ENCODE results near the gene MYPOP. TPM values are rescaled to one million over a fixed set of nuclear protein-coding genes. Genes with fewer than 3 reads are reported as not detected.

Gene MYPOP, protein sequence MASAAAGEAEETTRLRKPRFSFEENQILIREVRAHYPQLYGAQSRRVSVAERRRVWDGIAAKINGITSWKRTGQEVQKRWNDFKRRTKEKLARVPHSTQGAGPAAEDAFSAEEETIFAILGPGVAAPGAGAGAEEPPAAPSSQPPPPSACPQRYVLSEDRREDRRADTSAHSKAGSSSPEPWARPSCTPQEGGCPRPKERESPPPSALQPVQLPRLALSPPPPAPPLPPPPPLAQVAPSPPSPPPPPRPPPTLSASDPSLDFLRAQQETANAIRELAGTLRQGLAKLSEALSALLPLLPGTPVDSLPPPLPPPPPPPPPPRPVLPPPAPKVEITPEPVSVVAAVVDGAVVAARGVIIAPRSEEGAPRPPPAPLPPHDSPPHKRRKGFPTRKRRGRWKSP
- total RNA-seq (2014; rRNA removed; shearing (Covaris generic); ENCODE audit: low replicate concordance): 5.3 and 6.8 TPM in 2 replicates

- peak within 1 kb of the TSS; percentile 99 for H3K9ac ChIP-seq (ENCODE audit: low read length)
- no peaks in the 10 kb centered on the region for H3K27me3 ChIP-seq (ENCODE audit: low read length)
- peaks cover 8% of the 10 kb centered on the region; the same call in 1 of the 2 replicates for H3K36me3 ChIP-seq (ENCODE audit: insufficient read depth, low read length)
- no peaks in the 10 kb centered on the region for H4K20me1 ChIP-seq (ENCODE audit: insufficient read depth, low read depth, low read length)
- H3K4me2 ChIP-seq (ENCODE audit: low read depth, low read length, poor library complexity, severe bottlenecking): peak within 1 kb of the TSS; percentile 85
- H3K4me3 ChIP-seq (ENCODE audit: low read length): peak within 1 kb of the TSS; percentile 100
- H3K79me2 ChIP-seq (ENCODE audit: low read length): peaks cover 26% of the 10 kb centered on the region
- peak within 1 kb of the TSS; percentile 62 for H3K27ac ChIP-seq (ENCODE audit: low read length)
- no peaks in the 10 kb centered on the region for H3K9me2 ChIP-seq (replicated peaks; ENCODE audit: insufficient read depth, low read length)
- H3K4me1 ChIP-seq (ENCODE audit: low read length): peaks cover 20% of the 10 kb centered on the region
- peak within 1 kb of the TSS; percentile 93 for H2AFZ ChIP-seq (ENCODE audit: low read length)
- H3K9me3 ChIP-seq (ENCODE audit: low read length): no peaks in the 10 kb centered on the region
- DNase-seq: peak; percentile 64
Observed at GRCh38 chr19:45901912-45902650, at the start of gene MYPOP. MYPOP (minus strand) TSS chr19:45902613; CDS start chr19:45901773, 840 bp downstream.

DNA sequence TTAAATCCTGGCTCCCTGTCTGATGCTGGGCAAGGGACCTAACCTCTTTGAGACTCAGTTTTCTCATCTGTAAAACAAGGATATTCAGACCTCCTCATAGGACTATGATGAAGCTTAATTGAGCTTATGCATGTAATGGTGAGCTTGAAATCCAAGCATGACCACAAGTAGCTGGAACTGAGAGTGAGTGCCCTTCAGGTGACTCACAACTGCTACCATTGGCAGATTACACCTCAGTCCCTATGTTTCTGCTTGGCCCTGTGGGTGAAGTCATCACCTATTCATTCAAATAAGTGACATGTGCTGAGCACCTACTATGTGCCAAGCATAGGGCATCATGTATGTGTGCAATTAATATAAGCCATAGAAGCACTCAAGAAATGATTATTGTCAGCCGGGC is 45.5 kb upstream of the MYPOP start:
- Histone ChIP-seq H3K27ac (ENCODE audit: low read length) (no peak overlapping the region), H3K27me3 (ENCODE audit: low read length) (no peaks in the 10 kb centered on the region), H3K4me3 (ENCODE audit: low read length) (no peak overlapping the region), H3K4me1 (ENCODE audit: low read length) (no peaks in the 10 kb centered on the region), H2AFZ (ENCODE audit: low read length) (no peak overlapping the region), H3K9me2 (replicated peaks; ENCODE audit: insufficient read depth, low read length) (no peaks in the 10 kb centered on the region), H3K9me3 (ENCODE audit: low read length) (no peaks in the 10 kb centered on the region), H4K20me1 (ENCODE audit: insufficient read depth, low read depth, low read length) (no peaks in the 10 kb centered on the region), H3K36me3 (ENCODE audit: insufficient read depth, low read length) (no peaks in the 10 kb centered on the region), H3K4me2 (ENCODE audit: low read depth, low read length, poor library complexity, severe bottlenecking) (no peak overlapping the region), H3K79me2 (ENCODE audit: low read length) (no peaks in the 10 kb centered on the region), H3K9ac (ENCODE audit: low read length) (no peak overlapping the region)
- DNase-seq: no peak

DNA sequence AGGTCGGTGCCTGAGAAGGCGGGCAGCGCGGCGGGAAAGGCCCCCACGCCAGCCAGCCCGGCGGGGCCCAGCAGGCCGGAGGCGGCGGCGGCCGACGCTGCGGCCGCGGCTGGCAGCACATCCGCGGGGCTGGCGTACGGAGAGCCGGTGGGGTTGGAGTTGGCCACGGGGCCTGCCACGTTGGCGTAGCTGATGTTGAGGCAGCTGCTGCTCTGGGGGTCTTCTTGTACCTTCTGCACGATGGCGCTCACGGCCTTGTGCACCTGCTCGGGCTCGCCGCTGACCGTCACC is 38.0 kb upstream of the MYPOP start:
- H3K4me1 ChIP-seq (ENCODE audit: low read length): no peaks in the 10 kb centered on the region; the same call in 1 of the 2 replicates
- H2AFZ ChIP-seq (ENCODE audit: low read length): no peak overlapping the region
- H3K9ac ChIP-seq (ENCODE audit: low read length): no peak overlapping the region
- DNase-seq: no peak
- H3K9me2 ChIP-seq (replicated peaks; ENCODE audit: insufficient read depth, low read length): no peaks in the 10 kb centered on the region
- no peaks in the 10 kb centered on the region for H4K20me1 ChIP-seq (ENCODE audit: insufficient read depth, low read depth, low read length)
- H3K9me3 ChIP-seq (ENCODE audit: low read length): no peaks in the 10 kb centered on the region; the same call in 1 of the 2 replicates
- no peaks in the 10 kb centered on the region for H3K79me2 ChIP-seq (ENCODE audit: low read length)
- no peaks in the 10 kb centered on the region for H3K36me3 ChIP-seq (ENCODE audit: insufficient read depth, low read length)
- no peaks in the 10 kb centered on the region for H3K27me3 ChIP-seq (ENCODE audit: low read length)
- no peak overlapping the region for H3K4me2 ChIP-seq (ENCODE audit: low read depth, low read length, poor library complexity, severe bottlenecking)
- H3K4me3 ChIP-seq (ENCODE audit: low read length): no peak overlapping the region
- no peak overlapping the region for H3K27ac ChIP-seq (ENCODE audit: low read length)

DNA sequence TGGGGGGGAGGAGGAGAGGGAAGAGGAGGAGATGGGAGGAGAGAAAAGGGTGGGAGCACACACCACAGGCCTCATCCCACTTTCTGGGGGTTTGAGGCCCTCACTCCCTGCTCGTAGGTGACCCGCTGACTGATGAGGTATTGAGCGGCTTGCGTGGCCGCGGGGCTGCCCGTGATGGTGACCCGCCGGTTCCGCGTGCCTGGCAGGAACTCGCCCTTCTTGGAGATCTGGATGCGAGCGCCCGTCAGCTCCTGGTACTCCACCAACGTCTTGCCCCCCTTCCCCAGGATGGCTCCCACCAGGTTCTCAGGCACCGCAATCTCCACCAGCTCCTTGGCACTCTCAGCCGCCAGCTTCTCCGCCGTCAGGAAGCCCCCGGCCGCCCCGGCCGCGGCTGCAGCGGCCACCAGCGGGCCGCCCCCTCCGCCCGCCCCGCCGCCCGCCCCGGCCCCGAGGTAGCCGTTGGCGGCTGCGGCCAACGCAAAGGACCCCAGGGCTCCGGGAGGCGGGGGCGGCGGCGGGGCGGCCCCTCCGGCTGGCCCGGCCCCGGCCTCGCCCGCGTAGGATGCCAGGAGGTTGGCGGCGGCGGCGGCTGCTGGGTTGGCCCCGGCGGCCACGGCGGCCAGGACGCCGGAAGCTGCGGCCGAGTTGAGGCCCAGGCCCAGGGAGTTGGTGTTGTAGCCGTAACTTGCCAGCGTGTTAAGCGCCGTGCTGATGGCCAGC is 37.5 kb upstream of the MYPOP start:
- no peak overlapping the region for H3K4me3 ChIP-seq (ENCODE audit: low read length)
- no peaks in the 10 kb centered on the region for H3K9me2 ChIP-seq (replicated peaks; ENCODE audit: insufficient read depth, low read length)
- H3K27ac ChIP-seq (ENCODE audit: low read length): no peak overlapping the region
- H3K4me1 ChIP-seq (ENCODE audit: low read length): no peaks in the 10 kb centered on the region; the same call in 1 of the 2 replicates
- H3K4me2 ChIP-seq (ENCODE audit: low read depth, low read length, poor library complexity, severe bottlenecking): no peak overlapping the region
- H3K9me3 ChIP-seq (ENCODE audit: low read length): no peaks in the 10 kb centered on the region; the same call in 1 of the 2 replicates
- H3K79me2 ChIP-seq (ENCODE audit: low read length): no peaks in the 10 kb centered on the region
- H3K27me3 ChIP-seq (ENCODE audit: low read length): no peaks in the 10 kb centered on the region
- H3K9ac ChIP-seq (ENCODE audit: low read length): no peak overlapping the region
- no peak for DNase-seq
- H3K36me3 ChIP-seq (ENCODE audit: insufficient read depth, low read length): no peaks in the 10 kb centered on the region
- no peak overlapping the region for H2AFZ ChIP-seq (ENCODE audit: low read length)
- H4K20me1 ChIP-seq (ENCODE audit: insufficient read depth, low read depth, low read length): no peaks in the 10 kb centered on the region

GRCh38 chr19:45938733-45939319 is 36.4 kb upstream of the MYPOP start:
- H2AFZ ChIP-seq (ENCODE audit: low read length): peak overlapping the region; percentile 12; the same call in 1 of the 2 replicates
- H4K20me1 ChIP-seq (ENCODE audit: insufficient read depth, low read depth, low read length): no peaks in the 10 kb centered on the region
- H3K36me3 ChIP-seq (ENCODE audit: insufficient read depth, low read length): no peaks in the 10 kb centered on the region
- no peak overlapping the region for H3K4me3 ChIP-seq (ENCODE audit: low read length)
- no peaks in the 10 kb centered on the region for H3K27me3 ChIP-seq (ENCODE audit: low read length)
- H3K27ac ChIP-seq (ENCODE audit: low read length): no peak overlapping the region
- H3K79me2 ChIP-seq (ENCODE audit: low read length): no peaks in the 10 kb centered on the region
- no peaks in the 10 kb centered on the region; the same call in 1 of the 2 replicates for H3K9me3 ChIP-seq (ENCODE audit: low read length)
- H3K4me2 ChIP-seq (ENCODE audit: low read depth, low read length, poor library complexity, severe bottlenecking): no peak overlapping the region
- no peak overlapping the region for H3K9ac ChIP-seq (ENCODE audit: low read length)
- H3K4me1 ChIP-seq (ENCODE audit: low read length): no peaks in the 10 kb centered on the region; the same call in 1 of the 2 replicates
- H3K9me2 ChIP-seq (replicated peaks; ENCODE audit: insufficient read depth, low read length): no peaks in the 10 kb centered on the region
- DNase-seq: peak; percentile 58

GRCh38 chr19:45935267-45935666 is 32.9 kb upstream of the MYPOP start:
- H3K4me2 ChIP-seq (ENCODE audit: low read depth, low read length, poor library complexity, severe bottlenecking): no peak overlapping the region
- H2AFZ ChIP-seq (ENCODE audit: low read length): no peak overlapping the region

DNA sequence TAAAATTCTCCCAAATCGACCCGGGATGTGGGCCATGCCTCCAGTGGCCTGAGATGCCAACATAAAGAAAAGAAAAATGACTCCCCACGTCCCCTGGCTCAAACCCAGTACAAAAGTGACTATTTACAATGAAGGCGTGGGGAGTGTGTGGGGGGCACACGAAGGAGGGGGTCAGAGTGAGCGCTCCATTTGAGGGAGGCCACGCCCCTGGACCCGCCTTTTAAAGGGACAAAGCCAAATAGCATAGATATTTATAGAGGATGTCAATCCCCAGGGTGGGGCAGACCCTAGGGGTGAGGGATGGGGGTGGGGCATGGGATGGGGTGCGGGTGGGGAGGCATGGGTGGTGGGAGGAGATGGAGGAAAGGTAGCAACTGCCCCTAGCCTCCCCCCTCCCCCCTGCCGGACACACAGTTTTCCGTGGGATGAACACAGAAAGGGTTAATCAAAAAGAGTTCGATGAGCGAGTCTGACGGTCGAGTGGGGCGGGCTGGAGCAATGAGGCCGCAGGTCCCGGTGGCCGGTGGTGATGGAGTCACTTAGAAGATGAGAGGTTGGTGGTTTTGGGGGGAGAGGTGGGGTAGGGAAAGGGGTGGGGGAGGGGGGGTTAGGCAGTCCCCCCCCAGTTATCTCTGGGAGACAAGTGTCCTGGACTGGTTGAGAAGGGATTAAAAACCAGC is 32.3 kb upstream of the MYPOP start:
- no peak overlapping the region for H3K9ac ChIP-seq (ENCODE audit: low read length)
- H3K9me2 ChIP-seq (replicated peaks; ENCODE audit: insufficient read depth, low read length): no peaks in the 10 kb centered on the region
- H3K4me1 ChIP-seq (ENCODE audit: low read length): no peaks in the 10 kb centered on the region; the same call in 1 of the 2 replicates
- H3K27ac ChIP-seq (ENCODE audit: low read length): no peak overlapping the region
- no peaks in the 10 kb centered on the region for H4K20me1 ChIP-seq (ENCODE audit: insufficient read depth, low read depth, low read length)
- no peak for DNase-seq
- H3K36me3 ChIP-seq (ENCODE audit: insufficient read depth, low read length): no peaks in the 10 kb centered on the region
- H3K27me3 ChIP-seq (ENCODE audit: low read length): no peaks in the 10 kb centered on the region
- no peaks in the 10 kb centered on the region; the same call in 1 of the 2 replicates for H3K9me3 ChIP-seq (ENCODE audit: low read length)
- H2AFZ ChIP-seq (ENCODE audit: low read length): no peak overlapping the region
- H3K4me2 ChIP-seq (ENCODE audit: low read depth, low read length, poor library complexity, severe bottlenecking): no peak overlapping the region
- H3K4me3 ChIP-seq (ENCODE audit: low read length): no peak overlapping the region
- H3K79me2 ChIP-seq (ENCODE audit: low read length): no peaks in the 10 kb centered on the region

More at GRCh38 chr19:45935267-45935666, 32.9 kb upstream of the MYPOP start:
- Histone ChIP-seq H3K4me1 (ENCODE audit: low read length) (no peaks in the 10 kb centered on the region; the same call in 1 of the 2 replicates), H3K4me3 (ENCODE audit: low read length) (no peak overlapping the region), H3K27ac (ENCODE audit: low read length) (no peak overlapping the region), H3K9me3 (ENCODE audit: low read length) (no peaks in the 10 kb centered on the region; the same call in 1 of the 2 replicates), H3K79me2 (ENCODE audit: low read length) (no peaks in the 10 kb centered on the region), H4K20me1 (ENCODE audit: insufficient read depth, low read depth, low read length) (no peaks in the 10 kb centered on the region), H3K9ac (ENCODE audit: low read length) (no peak overlapping the region), H3K27me3 (ENCODE audit: low read length) (no peaks in the 10 kb centered on the region), H3K9me2 (replicated peaks; ENCODE audit: insufficient read depth, low read length) (no peaks in the 10 kb centered on the region), H3K36me3 (ENCODE audit: insufficient read depth, low read length) (no peaks in the 10 kb centered on the region)
- DNase-seq: no peak
